Choroid plexus epithelial cell (primary cell): ENCODE results near the gene DYNLRB2.

Experiments
- DNase-seq: peaks from one replicate; pipeline ENCODE4 v3.0.0-alpha.2; 2010; ENCODE audit warnings: low read depth
- H3K4me3 ChIP-seq: 2 replicates; pipeline ENCODE4 v1.5.1; 2011; ENCODE audit warnings: low read depth, mild to moderate bottlenecking, control low read depth, low read length, moderate library complexity
- TF ChIP-seq, protein P1 (sequence below): conservative IDR thresholded peaks from 2 replicates; pipeline ENCODE4 v1.5.1; 2011; ENCODE audit warnings: low read depth, mild to moderate bottlenecking, control low read depth, inconsistent platforms, low read length, moderate library complexity

Gene DYNLRB2

DNA sequence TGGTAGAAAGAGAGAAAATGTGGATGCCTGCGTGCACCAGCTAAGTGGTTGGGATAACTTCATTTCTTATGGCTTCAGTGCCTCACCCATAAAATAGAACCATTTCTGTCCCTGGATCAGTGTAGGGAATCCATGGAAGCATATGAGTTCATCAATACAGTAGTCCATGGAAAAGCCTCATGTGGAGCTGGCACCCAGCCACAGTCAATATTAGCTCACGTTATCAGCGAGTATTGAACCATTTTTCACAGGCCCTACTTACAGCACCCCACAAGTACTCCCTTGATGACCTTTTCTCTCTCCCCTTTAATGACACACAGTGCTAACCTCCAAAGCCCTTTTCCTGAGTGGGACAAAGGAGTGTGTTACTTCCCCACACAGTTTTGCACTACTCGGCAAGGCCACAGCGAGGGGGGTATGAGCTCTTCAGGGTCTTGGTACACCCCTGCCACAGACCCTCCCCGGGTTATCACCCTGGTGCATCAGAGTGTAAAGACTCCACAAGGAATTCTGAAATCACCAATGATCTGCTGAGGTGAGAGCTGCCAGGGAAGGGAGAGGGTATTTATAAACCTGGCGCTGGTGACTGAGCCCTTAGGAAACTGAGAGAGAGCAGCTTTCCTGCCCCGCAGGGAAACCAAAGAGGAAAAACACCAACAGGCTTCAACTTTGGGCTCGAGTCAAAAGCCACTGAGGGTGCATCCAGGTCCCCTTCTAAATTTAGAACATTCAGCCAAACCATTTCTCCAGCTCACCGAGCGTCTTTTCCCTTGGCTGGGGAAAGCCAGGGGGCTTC, 36.9 kb downstream of the DYNLRB2 start:
- no peak overlapping the region for H3K4me3 ChIP-seq
- no peak for DNase-seq
- TF ChIP-seq, protein P1, sequence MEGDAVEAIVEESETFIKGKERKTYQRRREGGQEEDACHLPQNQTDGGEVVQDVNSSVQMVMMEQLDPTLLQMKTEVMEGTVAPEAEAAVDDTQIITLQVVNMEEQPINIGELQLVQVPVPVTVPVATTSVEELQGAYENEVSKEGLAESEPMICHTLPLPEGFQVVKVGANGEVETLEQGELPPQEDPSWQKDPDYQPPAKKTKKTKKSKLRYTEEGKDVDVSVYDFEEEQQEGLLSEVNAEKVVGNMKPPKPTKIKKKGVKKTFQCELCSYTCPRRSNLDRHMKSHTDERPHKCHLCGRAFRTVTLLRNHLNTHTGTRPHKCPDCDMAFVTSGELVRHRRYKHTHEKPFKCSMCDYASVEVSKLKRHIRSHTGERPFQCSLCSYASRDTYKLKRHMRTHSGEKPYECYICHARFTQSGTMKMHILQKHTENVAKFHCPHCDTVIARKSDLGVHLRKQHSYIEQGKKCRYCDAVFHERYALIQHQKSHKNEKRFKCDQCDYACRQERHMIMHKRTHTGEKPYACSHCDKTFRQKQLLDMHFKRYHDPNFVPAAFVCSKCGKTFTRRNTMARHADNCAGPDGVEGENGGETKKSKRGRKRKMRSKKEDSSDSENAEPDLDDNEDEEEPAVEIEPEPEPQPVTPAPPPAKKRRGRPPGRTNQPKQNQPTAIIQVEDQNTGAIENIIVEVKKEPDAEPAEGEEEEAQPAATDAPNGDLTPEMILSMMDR: no peak

DNA sequence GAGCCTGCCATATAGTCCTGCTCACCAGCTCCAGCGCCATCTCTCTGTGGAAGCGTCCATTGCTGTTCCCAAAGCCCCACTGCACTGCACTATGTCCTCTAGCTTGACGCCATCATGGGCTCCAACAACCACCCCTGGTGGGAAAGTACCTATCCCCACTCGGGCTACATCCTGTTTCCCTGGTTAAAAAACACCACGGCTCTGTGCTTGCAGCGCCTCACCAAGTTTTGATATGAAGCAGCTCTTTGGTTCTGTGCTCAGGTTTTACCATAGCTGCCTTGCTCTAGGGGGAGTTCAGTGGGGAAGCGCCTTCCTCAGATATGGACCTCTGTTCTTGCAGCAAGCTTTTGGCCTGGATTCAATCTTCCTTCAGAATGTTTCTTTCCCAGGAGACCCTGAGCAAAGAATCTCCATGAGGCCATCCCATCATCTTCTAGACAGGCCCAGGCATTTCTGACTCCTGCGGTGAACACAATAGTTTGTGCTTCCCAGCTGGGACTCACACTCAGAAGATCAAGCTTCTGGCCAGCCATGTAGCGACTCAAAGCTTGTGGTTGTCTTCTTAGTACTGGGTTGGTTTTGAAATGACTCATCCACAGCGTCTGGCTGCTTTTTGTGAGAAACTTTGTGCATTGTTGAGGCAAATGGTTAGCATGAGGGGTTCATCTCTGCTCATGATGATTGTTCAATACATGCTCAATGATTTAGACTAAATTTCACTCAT, 39.5 kb downstream of the DYNLRB2 start:
- no peak overlapping the region for H3K4me3 ChIP-seq
- peak; percentile 63 for DNase-seq
- TF ChIP-seq, protein P1: no peak

DNA sequence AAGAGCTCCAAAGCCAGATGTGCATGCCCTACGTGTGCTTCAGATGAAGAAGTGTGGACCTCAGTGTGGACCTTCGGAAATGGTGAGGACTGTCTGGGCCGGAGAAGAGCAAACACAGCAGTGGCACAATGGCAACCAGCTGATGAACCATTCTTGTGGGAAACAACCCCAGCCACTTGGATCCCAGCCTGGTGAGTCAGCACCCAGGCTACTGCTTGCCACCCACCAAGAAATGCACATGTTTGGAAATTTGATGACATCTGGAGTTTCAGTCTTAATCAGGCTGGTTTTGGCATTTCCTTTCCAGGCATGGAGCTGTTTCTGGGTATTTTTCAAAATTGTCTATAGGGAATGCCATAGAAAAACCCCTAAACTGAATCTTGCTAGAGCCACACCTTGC, 42.7 kb downstream of the DYNLRB2 start:
- TF ChIP-seq, protein P1: no peak
- H3K4me3 ChIP-seq: no peak overlapping the region
- DNase-seq: peak; percentile 43

DNA sequence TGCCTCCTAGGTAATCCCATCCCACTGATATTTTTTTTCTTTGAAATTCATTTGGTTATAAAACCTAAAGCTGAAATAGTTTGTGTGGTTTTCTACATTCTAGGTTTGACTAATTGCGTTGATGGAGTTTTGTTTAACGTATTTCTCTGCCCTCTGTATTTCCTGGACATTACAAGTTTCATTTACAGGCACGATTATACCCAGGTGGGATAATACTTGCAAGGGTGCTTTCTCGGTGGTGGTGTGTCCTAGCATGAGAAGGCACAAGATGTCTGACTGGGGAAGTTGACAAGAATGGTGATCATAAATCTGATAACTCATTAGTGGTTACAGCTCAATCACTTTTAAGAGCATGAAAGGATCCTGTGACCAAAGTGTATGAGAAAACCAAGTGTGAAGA, 45.0 kb downstream of the DYNLRB2 start:
- DNase-seq: no peak
- TF ChIP-seq, protein P1: no peak

DNA sequence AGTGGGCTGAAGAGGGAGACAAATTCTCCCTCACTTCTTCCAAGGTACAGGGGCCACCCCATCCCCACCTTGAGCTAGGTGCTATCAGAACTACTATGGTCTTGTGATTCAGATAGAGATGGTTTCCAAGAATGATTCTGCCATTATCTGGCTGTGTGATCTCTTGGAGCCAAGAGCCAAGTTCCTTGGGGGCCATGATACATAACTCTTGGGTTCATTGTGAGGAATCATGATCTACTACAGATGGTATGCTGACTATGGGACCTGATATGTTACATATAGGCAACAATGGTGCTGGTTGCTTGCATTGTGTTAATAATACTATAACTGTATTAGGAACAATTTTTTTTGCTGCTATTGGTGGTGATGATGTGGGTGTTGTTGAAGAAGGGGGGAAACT, 45.7 kb downstream of the DYNLRB2 start:
- H3K4me3 ChIP-seq: no peak overlapping the region
- no peak for DNase-seq
- TF ChIP-seq, protein P1: no peak

More for the DNA sequence above, 45.0 kb downstream of the DYNLRB2 start:
- H3K4me3 ChIP-seq: no peak overlapping the region

DNA sequence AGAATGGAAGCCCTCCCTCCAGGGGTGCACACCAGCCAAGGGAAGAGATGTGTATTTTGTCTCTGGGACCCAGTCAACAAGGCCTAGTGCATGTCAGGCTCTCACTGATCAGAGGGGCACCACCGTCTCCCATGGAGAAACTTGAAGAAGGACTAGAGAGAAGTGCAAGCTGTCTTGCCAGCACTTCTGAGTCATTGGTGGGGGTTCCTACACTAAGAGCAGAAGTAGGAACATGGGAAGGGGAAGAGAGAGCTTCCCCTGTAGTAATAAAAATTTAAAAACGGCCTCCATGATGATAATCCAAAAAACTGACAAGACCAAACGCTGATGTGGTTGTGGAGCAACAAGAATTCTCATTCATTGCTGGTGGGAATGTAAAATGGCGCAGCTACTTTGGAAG, 46.3 kb downstream of the DYNLRB2 start:
- H3K4me3 ChIP-seq: no peak overlapping the region
- DNase-seq: no peak
- TF ChIP-seq, protein P1: no peak
